SK-N-SH (cell line): Measurements from ENCODE around the gene PRRT2. TPM values are rescaled to one million over a fixed set of nuclear protein-coding genes. Genes with fewer than 3 reads are reported as not detected.

Experiments
- CTCF ChIA-PET: fragments of 300-600, 350-600 bp; formaldehyde crosslinking; extraction: SDS; loops from one replicate; lab custom pipeline; 2021; lab: Yijun Ruan, JAX
- POLR2A ChIA-PET: fragments of 350-600 bp; sonication (Branson Sonifier 250); formaldehyde crosslinking; extraction: SDS; loops from one replicate; lab custom pipeline; 2020; ENCODE audit warnings: antibody characterized with exemption, inconsistent platforms; lab: Yijun Ruan, JAX
- DNase-seq: peaks from one replicate; pipeline ENCODE4 v3.0.0; 2012
- H2AFZ ChIP-seq: fragments of 200-600 bp; sonication (generic); 2 replicates; pipeline ENCODE4 v1.8.1; 2016; ENCODE audit warnings: antibody characterized with exemption, mild to moderate bottlenecking, low read depth
- H3F3A ChIP-seq: fragments of 200-600 bp; sonication (generic); replicated peaks from 2 replicates; pipeline ENCODE3; 2016; ENCODE audit warnings: antibody characterized with exemption, mild to moderate bottlenecking; ENCODE audit not compliant: insufficient read depth
- H3K27ac ChIP-seq, 2 experiments: fragments of 200-500 bp in 1 of 2; fragments of 200-600 bp in 1 of 2; sonication (Bioruptor generic) in 1 of 2; sonication (generic), shearing (Covaris generic) in 1 of 2; 2 replicates each; pipeline versions ENCODE4 v1.5.1 to v1.6.1; 2014 to 2016; ENCODE audit warnings: low read depth in 2 of 2, inconsistent platforms in 1 of 2, low read length in 1 of 2, mild to moderate bottlenecking in 1 of 2, mixed read lengths in 1 of 2
- H3K27me3 ChIP-seq: fragments of 200-600 bp; sonication (generic), shearing (Covaris generic); 2 replicates; pipeline ENCODE4 v1.6.1; 2016; ENCODE audit warnings: mixed run types; ENCODE audit not compliant: insufficient read depth
- H3K36me3 ChIP-seq, 2 experiments: fragments of 200-500 bp in 1 of 2; fragments of 200-600 bp in 1 of 2; sonication (Bioruptor generic) in 1 of 2; sonication (generic) in 1 of 2; replicated peaks in 1 of 2; 2 replicates each; pipeline versions ENCODE3 to v1.5.1; 2014 to 2016; ENCODE audit warnings: low read length in 1 of 2, mild to moderate bottlenecking in 1 of 2; ENCODE audit not compliant: insufficient read depth in 2 of 2, control insufficient read depth in 1 of 2
- H3K4me1 ChIP-seq, 2 experiments: fragments of 200-500 bp in 1 of 2; fragments of 200-600 bp in 1 of 2; sonication (Bioruptor generic) in 1 of 2; sonication (generic), shearing (Covaris generic) in 1 of 2; 2 replicates each; pipeline versions ENCODE4 v1.5.1 to v1.6.1; 2014 to 2016; ENCODE audit warnings: low read depth in 1 of 2, low read length in 1 of 2, mixed run types in 1 of 2; ENCODE audit not compliant: insufficient read depth in 2 of 2, control insufficient read depth in 1 of 2
- H3K4me2 ChIP-seq: fragments of 200-600 bp; sonication (generic), shearing (Covaris generic); 2 replicates; pipeline ENCODE4 v1.6.1; 2017; ENCODE audit warnings: mixed run types
- H3K4me3 ChIP-seq, 2 experiments: fragments of 200-500 bp in 1 of 2; fragments of 200-600 bp in 1 of 2; sonication (Bioruptor generic) in 1 of 2; sonication (generic), shearing (Covaris generic) in 1 of 2; 2 replicates each; pipeline versions ENCODE4 v1.5.1 to v1.8.1; 2014 to 2016; ENCODE audit warnings: low read depth in 2 of 2, inconsistent platforms in 1 of 2, low read length in 1 of 2, mild to moderate bottlenecking in 1 of 2, mixed read lengths in 1 of 2, moderate library complexity in 1 of 2
- H3K79me2 ChIP-seq: fragments of 200-600 bp; sonication (generic); 2 replicates; pipeline ENCODE4 v1.8.1; 2017; ENCODE audit warnings: mild to moderate bottlenecking; ENCODE audit not compliant: insufficient read depth
- H3K9ac ChIP-seq: fragments of 200-600 bp; sonication (generic); 2 replicates; pipeline ENCODE4 v1.6.1; 2017; ENCODE audit warnings: mixed run types
- H3K9me2 ChIP-seq: fragments of 200-600 bp; sonication (generic); 2 replicates; pipeline ENCODE4 v1.6.1; 2017; ENCODE audit warnings: mixed run types
- H3K9me3 ChIP-seq: fragments of 200-600 bp; sonication (generic); 2 replicates; pipeline ENCODE4 v1.6.1; 2017; ENCODE audit warnings: mixed run types, mild to moderate bottlenecking, moderate library complexity
- H4K20me1 ChIP-seq: fragments of 200-600 bp; sonication (generic); 2 replicates; pipeline ENCODE4 v1.6.1; 2017; ENCODE audit warnings: mild to moderate bottlenecking, mixed run types; ENCODE audit not compliant: insufficient read depth
- CTCF ChIP-seq: fragments of 200-600 bp; sonication (generic); IDR thresholded peaks from 2 replicates; pipeline ENCODE4 v1.6.1; 2017; ENCODE audit warnings: antibody characterized with exemption, mild to moderate bottlenecking, moderate library complexity
- NRF1 ChIP-seq: IDR thresholded peaks from 2 replicates; pipeline ENCODE4 v1.6.1; 2012; ENCODE audit warnings: low read depth, mild to moderate bottlenecking, low read length
- PBX3 ChIP-seq: IDR thresholded peaks from 2 replicates; pipeline ENCODE4; 2012
- POLR2AphosphoS5 ChIP-seq: IDR thresholded peaks from 2 replicates; pipeline ENCODE4 v1.6.1; 2012; ENCODE audit warnings: low read depth, low read length
- RCOR1 ChIP-seq: fragments of 150-350 bp; IDR thresholded peaks from 2 replicates; pipeline ENCODE4 v1.6.1; 2017; ENCODE audit warnings: antibody characterized with exemption, low read length
- RFX5 ChIP-seq: IDR thresholded peaks from 2 replicates; pipeline ENCODE4 v1.6.1; 2012; ENCODE audit warnings: mild to moderate bottlenecking, improper control_type of control experiment, low read length
- SIN3A ChIP-seq: IDR thresholded peaks from 2 replicates; pipeline ENCODE4 v1.6.1; 2012; ENCODE audit warnings: low read depth, mild to moderate bottlenecking, low read length, moderate library complexity, borderline replicate concordance
- USF1 ChIP-seq: IDR thresholded peaks from 2 replicates; pipeline ENCODE4 v1.4.0; 2012; ENCODE audit warnings: low read depth, borderline replicate concordance
- USF2 ChIP-seq: fragments of 150-350 bp; IDR thresholded peaks from 2 replicates; pipeline ENCODE4 v1.6.1; 2017; ENCODE audit warnings: antibody characterized with exemption, low read length, low read depth, borderline replicate concordance
- YY1 ChIP-seq: IDR thresholded peaks from 2 replicates; pipeline ENCODE4 v1.4.0; 2012; ENCODE audit warnings: low read depth, mild to moderate bottlenecking
- ZBTB33 ChIP-seq: IDR thresholded peaks from 2 replicates; pipeline ENCODE4 v1.4.0; 2012; ENCODE audit warnings: low read depth, borderline replicate concordance
- WGBS: methylation state at CpG from one replicate; pipeline ENCODE4 v1.1.6; 2017; ENCODE audit warnings: low lambda C conversion rate; 5-methylcytosine and 5-hydroxymethylcytosine counted together
- polyA plus RNA-seq, 3 experiments: library from polyadenylated mRNA; depleted of rRNA; stranded (reverse); fragments of >200 nt; gene quantifications; 2 replicates each; pipeline ENCODE4 v1.2.3, GENCODE V29; 2012

PRRT2 gene
- polyA plus RNA-seq, 1 of the 3 experiments (the other 2 are of a cell fraction): 28.1 TPM

- Histone ChIP-seq H2AFZ (no peak overlapping the region), H3K9me3 (no peaks in the 10 kb centered on the region), H3K27ac (no peak overlapping the region), H3K36me3 (no peaks in the 10 kb centered on the region), H3K4me2 (no peak overlapping the region), H4K20me1 (no peaks in the 10 kb centered on the region), H3K27me3 (no peaks in the 10 kb centered on the region; the same call in 1 of the 2 replicates), H3K9ac (no peak overlapping the region), H3K79me2 (no peaks in the 10 kb centered on the region), H3K4me1 (no peaks in the 10 kb centered on the region), H3K4me3 (no peak overlapping the region), H3K9me2 (no peaks in the 10 kb centered on the region), H3F3A (no peaks in the 10 kb centered on the region)
- 85% methylated on average over 3 of the region's 3 CpGs for WGBS
- DNase-seq: no peak
- POLR2A ChIA-PET: no interaction called here
- TF ChIP-seq ZBTB33 (no peak), PBX3 (no peak), POLR2AphosphoS5 (no peak), USF2 (no peak), CTCF (no peak), USF1 (no peak), NRF1 (no peak), RFX5 (no peak), YY1 (no peak), SIN3A (no peak), RCOR1 (no peak)
- CTCF ChIA-PET: no interaction called here
Observed at GRCh38 chr16:29767062-29767461, 44.9 kb upstream of the PRRT2 start.
